BJ (cell line): Measurements from ENCODE around the gene TMEM191B. TPM values are rescaled to one million over a fixed set of nuclear protein-coding genes. Genes with fewer than 3 reads are reported as not detected.
"Not testable (repeated sequence)": the region's sequence is repeated elsewhere in the genome, so short reads cannot be mapped to it uniquely, and the experiment has no call there.

Experiments
- CTCF ChIA-PET: fragments of 350-600 bp; formaldehyde crosslinking; extraction: SDS; loops from one replicate; lab custom pipeline; 2021; ENCODE audit warnings: antibody characterized with exemption, inconsistent platforms; lab: Yijun Ruan, JAX
- POLR2A ChIA-PET: fragments of 300-600 bp; sonication (Branson Sonifier 250); formaldehyde crosslinking; extraction: SDS; loops from one replicate; lab custom pipeline; 2021; ENCODE audit warnings: antibody characterized with exemption; lab: Charles Lee
- DNase-seq: peaks from one replicate; pipeline ENCODE4 v3.0.0-alpha.2; 2011; ENCODE audit warnings: low read depth
- H3K27me3 ChIP-seq: 2 replicates; pipeline ENCODE4 v1.6.0; 2011; ENCODE audit warnings: low read length; ENCODE audit not compliant: control insufficient read depth, insufficient read depth
- H3K36me3 ChIP-seq: 2 replicates; pipeline ENCODE4 v1.5.1; 2011; ENCODE audit warnings: low read length; ENCODE audit not compliant: control insufficient read depth, insufficient read depth
- H3K4me3 ChIP-seq: 2 replicates; pipeline ENCODE4 v1.5.1; 2011; ENCODE audit warnings: low read depth, mild to moderate bottlenecking, control low read depth, low read length
- polyA plus RNA-seq: library from polyadenylated mRNA; depleted of rRNA; stranded (reverse); fragments of >200 nt; gene quantifications from 2 replicates; pipeline ENCODE4 v1.2.3, GENCODE V29; 2011

TMEM191B gene
- polyA plus RNA-seq, 1 experiment = 1.6 TPM

- H3K36me3 ChIP-seq, POLR2A ChIA-PET, H3K4me3 ChIP-seq, DNase-seq, CTCF ChIA-PET, H3K27me3 ChIP-seq: not testable (repeated sequence)
Observed at GRCh38 chr22:18539994-18540393, 12.4 kb downstream of the TMEM191B start.

GRCh38 chr22:18543400-18543799 is 15.8 kb downstream of the TMEM191B start:
- H3K36me3 ChIP-seq, DNase-seq, H3K27me3 ChIP-seq, H3K4me3 ChIP-seq, CTCF ChIA-PET, POLR2A ChIA-PET: not testable (repeated sequence)

- CTCF ChIA-PET, H3K36me3 ChIP-seq, DNase-seq, H3K27me3 ChIP-seq, H3K4me3 ChIP-seq, POLR2A ChIA-PET: not testable (repeated sequence)
Observed at GRCh38 chr22:18544615-18545014, 17.0 kb downstream of the TMEM191B start.

- H3K36me3 ChIP-seq, H3K27me3 ChIP-seq, POLR2A ChIA-PET, CTCF ChIA-PET, H3K4me3 ChIP-seq, DNase-seq: not testable (repeated sequence)
Observed at GRCh38 chr22:18549458-18550179, 22.0 kb downstream of the TMEM191B start.

GRCh38 chr22:18551046-18551445 is 23.4 kb downstream of the TMEM191B start:
- POLR2A ChIA-PET, CTCF ChIA-PET, H3K27me3 ChIP-seq, H3K36me3 ChIP-seq, H3K4me3 ChIP-seq, DNase-seq: not testable (repeated sequence)

GRCh38 chr22:18552839-18553597 is 25.4 kb downstream of the TMEM191B start:
- H3K27me3 ChIP-seq, H3K4me3 ChIP-seq, POLR2A ChIA-PET, DNase-seq, H3K36me3 ChIP-seq, CTCF ChIA-PET: not testable (repeated sequence)

GRCh38 chr22:18554280-18555256 is 27.0 kb downstream of the TMEM191B start:
- H3K36me3 ChIP-seq, POLR2A ChIA-PET, DNase-seq, CTCF ChIA-PET, H3K27me3 ChIP-seq, H3K4me3 ChIP-seq: not testable (repeated sequence)

GRCh38 chr22:18558516-18558915 is 30.9 kb downstream of the TMEM191B start:
- POLR2A ChIA-PET, H3K4me3 ChIP-seq, CTCF ChIA-PET, DNase-seq, H3K36me3 ChIP-seq, H3K27me3 ChIP-seq: not testable (repeated sequence)

- POLR2A ChIA-PET = not testable (repeated sequence)
Observed at GRCh38 chr22:18558939-18559338, 31.3 kb downstream of the TMEM191B start.

GRCh38 chr22:18560099-18560974 is 32.7 kb downstream of the TMEM191B start:
- H3K4me3 ChIP-seq, DNase-seq, H3K36me3 ChIP-seq, H3K27me3 ChIP-seq, CTCF ChIA-PET, POLR2A ChIA-PET: not testable (repeated sequence)

More at GRCh38 chr22:18558939-18559338, 31.3 kb downstream of the TMEM191B start:
- H3K27me3 ChIP-seq, DNase-seq, H3K36me3 ChIP-seq, CTCF ChIA-PET, H3K4me3 ChIP-seq: not testable (repeated sequence)

GRCh38 chr22:18570509-18571246 is 43.1 kb downstream of the TMEM191B start:
- DNase-seq, H3K27me3 ChIP-seq, POLR2A ChIA-PET, CTCF ChIA-PET, H3K4me3 ChIP-seq, H3K36me3 ChIP-seq: not testable (repeated sequence)
